Activated CD4-positive, alpha-beta memory T cell treated with anti-CD3 and anti-CD28 coated beads for 36 hours (primary cell): Measurements from ENCODE around the gene C1QTNF4. TPM values are rescaled to one million over a fixed set of nuclear protein-coding genes. Genes with fewer than 3 reads are reported as not detected.
A peak's percentile ranks its signal among the peaks of the same experiment; 100 is the strongest.

Source experiments
- CTCF ChIA-PET: fragments of 350-600 bp; sonication (Branson Sonifier 250); formaldehyde crosslinking; loops from one replicate; lab custom pipeline; 2021; ENCODE audit warnings: antibody characterized with exemption, inconsistent platforms; lab: Charles Lee
- POLR2A ChIA-PET: fragments of 350-600 bp; sonication (Branson Sonifier 250); formaldehyde crosslinking; loops from one replicate; lab custom pipeline; 2021; ENCODE audit warnings: antibody characterized with exemption; lab: Charles Lee
- DNase-seq: peaks from one replicate; pipeline ENCODE4 v3.0.0-alpha.2; 2020
- H3K27ac Mint-ChIP-seq: one replicate; pipeline ENCODE4 v1.8.0; 2021; ENCODE audit warnings: mixed read lengths
- H3K27me3 Mint-ChIP-seq: one replicate; pipeline ENCODE4 v1.8.0; 2021; ENCODE audit warnings: mixed read lengths
- H3K36me3 Mint-ChIP-seq: one replicate; pipeline ENCODE4 v1.8.0; 2021; ENCODE audit warnings: mixed read lengths
- H3K4me1 Mint-ChIP-seq: one replicate; pipeline ENCODE4 v1.8.0; 2021; ENCODE audit warnings: low read depth, mixed read lengths
- H3K4me3 Mint-ChIP-seq: one replicate; pipeline ENCODE4 v1.8.0; 2021; ENCODE audit warnings: mild to moderate bottlenecking, mixed read lengths
- H3K9me3 Mint-ChIP-seq: one replicate; pipeline ENCODE4 v1.8.0; 2021; ENCODE audit warnings: mixed read lengths
- intact Hi-C: fragments of 100-400 bp; cut with micrococcal nuclease; formaldehyde crosslinking; loops from one replicate; pipeline ENCODE4 v1.15.1; 2023
- total RNA-seq, 2 experiments: library from RNA; stranded (reverse); gene quantifications; one replicate each; pipeline ENCODE4 v1.2.3, GENCODE V29; 2021

C1QTNF4 gene
- total RNA-seq, 2 experiments from 2014 or later = not detected

DNA sequence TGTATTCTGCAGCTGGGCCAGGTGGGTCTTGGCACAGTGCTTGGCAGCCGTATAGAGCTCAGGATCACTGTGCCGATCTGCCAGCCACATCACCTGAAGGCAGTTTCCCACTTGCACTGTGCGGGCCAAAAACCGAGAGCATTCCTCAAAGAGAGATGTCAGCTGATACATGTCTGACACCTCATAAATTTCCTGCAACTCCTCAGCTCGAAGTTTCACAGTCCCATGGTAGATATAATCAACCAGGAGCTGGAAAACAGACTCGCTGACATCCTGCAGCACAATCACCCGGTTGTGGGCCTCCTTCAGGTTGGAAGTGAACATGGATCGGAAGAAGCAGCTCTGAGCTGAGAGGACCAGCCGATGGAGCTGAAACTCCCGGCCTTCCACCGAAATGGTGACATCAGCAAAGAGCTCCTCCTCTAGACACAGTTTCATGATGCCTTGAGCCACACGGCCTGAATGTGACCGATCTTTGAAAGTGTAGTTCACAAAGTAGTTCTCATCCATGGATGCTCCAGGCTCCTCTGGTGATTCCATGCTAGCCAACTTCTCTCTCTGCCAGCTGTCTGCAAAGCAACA lies 16.7 kb downstream of the C1QTNF4 start:
- CTCF ChIA-PET = interaction anchor here (1.3 to 2.8 kb wide), 3 partner anchors 22 to 63 kb away, joined by 4 to 9 read pairs (median 4); partner anchors contain the start of gene CELF1
- Mint-ChIP-seq H3K36me3 (peaks cover 41% of the 10 kb centered on the region), H3K27ac (peak overlapping the region; percentile 60)

DNA sequence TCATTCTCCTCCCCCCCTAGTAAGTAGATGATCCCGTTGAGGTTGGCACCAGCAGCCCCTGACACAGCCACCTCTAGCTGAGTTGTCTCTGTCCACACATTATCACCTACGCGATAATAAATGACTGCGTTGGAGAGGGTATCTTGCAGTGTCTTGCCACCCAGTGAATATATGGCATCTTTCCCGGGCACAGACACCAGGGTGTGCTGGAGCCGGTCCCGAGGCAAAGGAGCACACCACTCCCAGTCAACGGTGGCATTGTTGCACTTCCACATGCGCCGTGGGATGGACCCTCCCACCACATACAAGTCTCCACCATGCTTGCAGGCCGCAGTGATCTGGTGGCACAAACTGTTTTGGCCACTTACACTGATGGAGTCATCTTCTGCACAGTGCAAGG lies 20.9 kb downstream of the C1QTNF4 start:
- DNase-seq = no peak
- H3K36me3 Mint-ChIP-seq = peaks cover 31% of the 10 kb centered on the region
- POLR2A ChIA-PET = interaction anchor here (0.9 kb wide), 1 partner anchor 9 kb away, joined by 3 read pairs; no protein-coding TSS in a partner anchor
- H3K27ac Mint-ChIP-seq = no peak overlapping the region
- intact Hi-C loops = no loop called here
- peaks cover 16% of the 10 kb centered on the region for H3K4me1 Mint-ChIP-seq
- H3K27me3 Mint-ChIP-seq = no peaks in the 10 kb centered on the region
- H3K4me3 Mint-ChIP-seq = no peak overlapping the region
- CTCF ChIA-PET = no interaction called here
- H3K9me3 Mint-ChIP-seq = no peaks in the 10 kb centered on the region

More for the DNA sequence above, 16.7 kb downstream of the C1QTNF4 start:
- POLR2A ChIA-PET = interaction anchor here (1.0 to 3.9 kb wide), 3 partner anchors 9 to 271 kb away, joined by 3 to 33 read pairs (median 8); partner anchors contain the start of genes NUP160 and PTPMT1
- DNase-seq = no peak
- no peaks in the 10 kb centered on the region for H3K9me3 Mint-ChIP-seq
- intact Hi-C loops = loop anchor here (1.0 to 5.0 kb wide), 3 partner anchors 24 to 150 kb away; partner anchors contain the start of genes AGBL2, CELF1 and PSMC3
- peak overlapping the region; percentile 94 for H3K4me3 Mint-ChIP-seq
- peaks cover 1% of the 10 kb centered on the region for H3K27me3 Mint-ChIP-seq
- peaks cover 32% of the 10 kb centered on the region for H3K4me1 Mint-ChIP-seq

DNA sequence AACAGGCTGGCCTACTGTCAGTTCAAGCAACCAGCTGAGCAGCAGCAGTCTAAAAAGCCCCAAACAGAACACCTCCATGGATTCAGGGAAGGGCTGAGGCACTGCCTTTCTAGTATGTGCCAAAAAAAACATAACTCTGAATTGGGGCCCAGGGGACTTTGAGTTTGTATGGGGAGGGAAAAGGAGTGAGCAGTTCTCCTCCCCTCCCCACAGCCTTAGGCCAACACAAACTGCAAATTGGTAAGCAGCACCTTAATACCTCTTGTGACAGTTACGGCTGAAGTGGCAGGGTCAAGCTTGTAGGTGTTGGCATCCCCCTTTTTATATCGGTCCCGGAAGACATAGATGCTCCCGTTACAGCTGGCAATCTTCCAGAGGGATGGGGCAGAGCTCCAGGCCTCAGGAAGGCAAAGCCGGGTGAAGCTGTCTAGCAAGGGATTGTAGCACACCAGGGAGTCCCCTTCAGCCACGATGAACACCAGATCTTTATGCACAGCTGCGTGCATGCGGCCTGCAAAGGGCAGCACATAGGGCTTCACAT lies 21.4 kb downstream of the C1QTNF4 start:
- DNase-seq = no peak
- Mint-ChIP-seq H3K4me3 (no peak overlapping the region), H3K4me1 (peaks cover 17% of the 10 kb centered on the region), H3K27ac (no peak overlapping the region), H3K36me3 (peaks cover 31% of the 10 kb centered on the region), H3K27me3 (no peaks in the 10 kb centered on the region), H3K9me3 (no peaks in the 10 kb centered on the region)
- ChIA-PET CTCF (no interaction called here), POLR2A (interaction anchor here (0.9 kb wide), 1 partner anchor 8 kb away, joined by 3 read pairs; no protein-coding TSS in a partner anchor)
- intact Hi-C loops = no loop called here

DNA sequence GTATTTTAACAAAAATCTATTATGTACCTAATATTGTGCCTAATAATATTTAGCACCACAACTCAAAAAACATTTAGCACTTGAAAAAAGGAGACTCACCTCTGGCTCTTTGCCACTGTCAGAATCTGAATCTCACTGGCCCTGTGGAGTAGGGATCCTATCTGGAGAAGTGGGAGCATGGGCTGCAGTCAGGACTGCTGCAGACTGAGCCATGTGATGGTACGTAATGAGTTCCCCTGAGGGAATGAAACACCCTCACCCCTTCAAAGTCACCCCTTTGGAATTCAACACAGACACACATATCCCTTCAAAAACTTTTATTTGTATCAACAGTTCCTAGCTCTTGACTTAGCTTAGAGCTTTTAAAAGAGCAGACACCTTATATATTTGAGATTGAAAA lies 22.3 kb downstream of the C1QTNF4 start:
- Mint-ChIP-seq H3K9me3 (no peaks in the 10 kb centered on the region), H3K4me1 (peaks cover 8% of the 10 kb centered on the region), H3K36me3 (peaks cover 27% of the 10 kb centered on the region), H3K27me3 (no peaks in the 10 kb centered on the region), H3K4me3 (no peak overlapping the region), H3K27ac (no peak overlapping the region)
- intact Hi-C loops = no loop called here
- ChIA-PET POLR2A (interaction anchor here (0.5 kb wide), 1 partner anchor 62 kb away, joined by 4 read pairs; no protein-coding TSS in a partner anchor), CTCF (no interaction called here)
- no peak for DNase-seq

DNA sequence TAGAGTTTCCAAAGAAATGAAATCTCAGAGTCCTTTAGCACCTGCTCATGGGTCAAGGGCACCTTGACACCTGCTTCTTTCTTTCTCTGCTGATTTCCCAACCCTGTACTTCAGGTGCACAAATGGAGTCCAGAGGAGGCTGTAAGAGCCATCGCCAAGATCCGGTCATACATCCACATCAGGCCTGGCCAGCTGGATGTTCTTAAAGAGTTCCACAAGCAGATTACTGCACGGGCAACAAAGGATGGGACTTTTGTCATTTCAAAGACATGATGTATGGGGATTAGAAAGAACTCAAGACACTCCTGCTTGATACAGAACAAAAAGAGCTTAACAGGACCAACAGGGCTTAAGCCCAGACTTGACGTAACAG lies 22.9 kb downstream of the C1QTNF4 start:
- POLR2A ChIA-PET = interaction anchor here (0.5 kb wide), 1 partner anchor 61 kb away, joined by 4 read pairs; no protein-coding TSS in a partner anchor
- H3K27me3 Mint-ChIP-seq = no peaks in the 10 kb centered on the region
- peaks cover 12% of the 10 kb centered on the region for H3K4me1 Mint-ChIP-seq
- no peaks in the 10 kb centered on the region for H3K9me3 Mint-ChIP-seq
- H3K36me3 Mint-ChIP-seq = peaks cover 26% of the 10 kb centered on the region
- CTCF ChIA-PET = no interaction called here
- no peak overlapping the region for H3K27ac Mint-ChIP-seq
- intact Hi-C loops = no loop called here
- H3K4me3 Mint-ChIP-seq = no peak overlapping the region
- no peak for DNase-seq

DNA sequence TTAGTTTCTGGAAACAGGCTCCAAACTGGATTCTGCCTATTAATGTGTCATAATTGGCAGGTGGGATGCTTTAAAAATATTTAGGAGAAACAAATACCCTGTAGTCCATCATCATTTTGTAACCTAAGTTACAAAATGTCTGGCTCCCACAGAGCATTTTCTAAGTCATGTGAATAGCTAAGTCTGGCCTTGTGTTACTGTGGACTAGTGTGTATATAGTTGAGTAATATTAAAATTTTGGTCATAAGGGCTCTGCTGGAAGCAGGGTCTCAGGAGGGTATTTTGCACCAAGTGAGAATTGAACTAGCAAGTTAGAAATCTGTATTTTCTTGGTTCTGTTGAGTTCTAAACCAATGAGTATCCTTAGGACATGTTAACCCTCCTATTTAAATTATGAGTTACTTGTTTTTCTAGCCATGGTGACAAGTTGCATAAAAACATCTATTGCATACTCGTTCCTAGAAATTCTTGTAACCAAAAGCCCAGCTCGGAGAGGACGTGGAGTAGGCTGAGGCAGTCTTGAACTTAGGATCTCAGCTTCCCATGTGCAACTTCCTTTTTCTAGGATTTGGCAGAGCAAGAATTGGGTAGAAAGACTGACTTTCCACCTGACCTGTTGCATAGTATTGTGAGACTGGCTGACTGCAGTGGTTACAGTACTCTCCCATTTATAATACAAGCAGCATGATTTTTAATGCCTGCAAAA lies 23.4 kb downstream of the C1QTNF4 start:
- H3K4me3 Mint-ChIP-seq = no peak overlapping the region
- no peak overlapping the region for H3K27ac Mint-ChIP-seq
- H3K9me3 Mint-ChIP-seq = no peaks in the 10 kb centered on the region
- H3K27me3 Mint-ChIP-seq = no peaks in the 10 kb centered on the region
- POLR2A ChIA-PET = interaction anchor here (0.6 kb wide), 1 partner anchor 74 kb away, joined by 5 read pairs; no protein-coding TSS in a partner anchor
- peaks cover 25% of the 10 kb centered on the region for H3K36me3 Mint-ChIP-seq
- peaks cover 13% of the 10 kb centered on the region for H3K4me1 Mint-ChIP-seq
- CTCF ChIA-PET = interaction anchor here (1.2 kb wide), 1 partner anchor 19 kb away, joined by 4 read pairs; no protein-coding TSS in a partner anchor
- intact Hi-C loops = no loop called here
- no peak for DNase-seq

DNA sequence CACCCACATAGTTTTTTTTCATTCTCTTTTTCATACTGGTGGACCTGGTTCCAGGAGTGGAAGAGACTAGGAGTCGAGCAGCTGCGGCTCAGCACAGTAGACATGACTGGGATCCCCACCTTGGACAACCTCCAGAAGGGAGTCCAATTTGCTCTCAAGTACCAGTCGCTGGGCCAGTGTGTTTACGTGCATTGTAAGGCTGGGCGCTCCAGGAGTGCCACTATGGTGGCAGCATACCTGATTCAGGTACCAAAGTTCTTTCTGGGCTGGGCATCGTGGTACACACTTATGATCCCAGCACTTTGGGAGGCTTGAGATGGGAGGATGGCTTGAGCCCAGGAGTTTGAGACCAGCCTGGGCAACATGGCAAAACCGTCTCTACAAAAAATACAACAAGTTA lies 24.6 kb downstream of the C1QTNF4 start:
- Mint-ChIP-seq H3K4me3 (no peak overlapping the region), H3K36me3 (peaks cover 19% of the 10 kb centered on the region), H3K4me1 (peaks cover 18% of the 10 kb centered on the region), H3K27me3 (no peaks in the 10 kb centered on the region), H3K9me3 (no peaks in the 10 kb centered on the region), H3K27ac (no peak overlapping the region)
- ChIA-PET CTCF (interaction anchor here (1.2 kb wide), 1 partner anchor 18 kb away, joined by 4 read pairs; no protein-coding TSS in a partner anchor), POLR2A (interaction anchor here (1.6 kb wide), 1 partner anchor 8 kb away, joined by 8 read pairs; the partner anchor contains the start of genes KBTBD4 and NDUFS3)
- intact Hi-C loops = no loop called here
- no peak for DNase-seq

DNA sequence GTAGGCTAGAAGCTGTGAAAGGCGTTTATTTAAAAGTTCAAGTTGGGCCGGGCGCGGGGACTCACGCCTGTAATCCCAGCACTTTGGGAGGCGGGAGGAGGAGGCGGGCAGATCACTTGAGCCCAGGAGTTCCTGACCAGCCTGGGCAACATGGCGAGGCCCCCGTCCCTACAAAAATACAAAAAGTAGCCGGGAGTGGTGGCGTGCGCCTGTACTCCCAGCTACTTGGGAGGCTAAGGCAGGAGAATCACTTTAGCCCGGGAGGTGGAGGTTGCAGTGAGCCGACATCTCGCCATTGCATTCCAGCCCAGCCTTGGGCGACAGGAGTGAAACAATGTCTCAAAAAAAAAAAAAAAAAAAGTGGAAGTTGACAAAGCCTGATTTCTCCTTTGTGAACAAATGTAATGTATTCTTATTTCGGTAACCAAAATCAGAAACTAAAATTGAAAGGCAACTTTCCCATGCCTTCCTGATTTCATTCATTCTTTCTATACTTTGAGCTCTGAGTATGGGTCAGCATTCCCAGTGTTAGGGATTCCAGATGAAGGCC lies 28.0 kb downstream of the C1QTNF4 start:
- H3K27me3 Mint-ChIP-seq = no peaks in the 10 kb centered on the region
- H3K4me3 Mint-ChIP-seq = peak overlapping the region; percentile 81
- ChIA-PET POLR2A (interaction anchor here (1.2 to 3.6 kb wide), 6 partner anchors 10 to 149 kb away, joined by 3 to 33 read pairs (median 6); partner anchors contain the start of genes AGBL2, CELF1, KBTBD4 and NDUFS3), CTCF (interaction anchor here (0.6 to 3.1 kb wide), 5 partner anchors 11 to 427 kb away, joined by 3 to 32 read pairs (median 3); partner anchors contain the start of genes CELF1 and SLC39A13)
- intact Hi-C loops = no loop called here
- H3K27ac Mint-ChIP-seq = peak overlapping the region; percentile 62
- no peaks in the 10 kb centered on the region for H3K9me3 Mint-ChIP-seq
- DNase-seq = peak; percentile 23
- H3K36me3 Mint-ChIP-seq = peaks cover 6% of the 10 kb centered on the region
- peaks cover 29% of the 10 kb centered on the region for H3K4me1 Mint-ChIP-seq

DNA sequence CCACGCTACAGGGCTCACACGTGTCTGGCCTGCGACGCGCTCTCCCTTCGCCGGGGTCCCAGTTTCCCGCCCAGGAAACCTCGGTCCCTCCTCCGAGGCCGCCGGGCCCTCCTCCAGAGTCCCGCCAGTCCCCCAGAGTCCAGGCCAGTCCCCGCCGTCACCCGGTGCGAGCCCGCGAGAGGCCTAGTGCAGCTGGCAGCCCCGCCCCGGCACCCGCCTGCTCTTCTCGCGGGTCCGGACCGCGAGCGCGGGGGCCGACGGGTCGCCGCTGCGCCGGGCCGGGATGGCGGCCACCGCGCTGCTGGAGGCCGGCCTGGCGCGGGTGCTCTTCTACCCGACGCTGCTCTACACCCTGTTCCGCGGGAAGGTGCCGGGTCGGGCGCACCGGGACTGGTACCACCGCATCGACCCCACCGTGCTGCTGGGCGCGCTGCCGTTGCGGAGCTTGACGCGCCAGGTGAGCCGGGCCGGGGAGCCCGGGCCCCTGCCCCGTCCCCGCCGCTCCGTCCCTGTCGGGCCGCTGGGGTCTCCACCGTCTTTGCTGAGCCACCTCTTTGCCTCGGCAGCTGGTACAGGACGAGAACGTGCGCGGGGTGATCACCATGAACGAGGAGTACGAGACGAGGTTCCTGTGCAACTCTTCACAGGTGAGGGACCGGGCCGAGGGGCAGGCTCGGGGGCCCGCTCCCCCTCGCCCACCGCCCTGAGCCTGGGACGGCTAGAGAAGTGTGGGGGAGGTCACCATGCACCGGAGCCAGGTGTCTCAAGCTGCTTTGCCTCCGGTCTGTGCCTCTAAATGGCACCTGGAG lies 28.7 kb downstream of the C1QTNF4 start, which contains the start of gene PTPMT1:
PTPMT1 (plus strand) TSS at position 260 of the 809 bp plus-strand sequence; CDS start at position 284, 24 bp downstream.
- H3K9me3 Mint-ChIP-seq = no peaks in the 10 kb centered on the region
- peak; percentile 80 for DNase-seq
- H3K4me3 Mint-ChIP-seq = peak within 1 kb of the TSS; percentile 81
- intact Hi-C loops = loop anchor here (1.0 kb wide), 1 partner anchor 12 kb away; the partner anchor contains the start of gene CELF1
- ChIA-PET CTCF (interaction anchor here (1.0 to 3.1 kb wide), 6 partner anchors 10 to 192 kb away, joined by 3 to 32 read pairs (median 3); partner anchors contain the start of genes CELF1 and SLC39A13), POLR2A (interaction anchor here (1.0 to 3.6 kb wide), 7 partner anchors 9 to 201 kb away, joined by 3 to 33 read pairs (median 4); partner anchors contain the start of genes AGBL2, CELF1, FNBP4 and KBTBD4)
- H3K36me3 Mint-ChIP-seq = peaks cover 6% of the 10 kb centered on the region
- peak within 1 kb of the TSS; percentile 72 for H3K27ac Mint-ChIP-seq
- no peaks in the 10 kb centered on the region for H3K27me3 Mint-ChIP-seq
- peaks cover 29% of the 10 kb centered on the region for H3K4me1 Mint-ChIP-seq

DNA sequence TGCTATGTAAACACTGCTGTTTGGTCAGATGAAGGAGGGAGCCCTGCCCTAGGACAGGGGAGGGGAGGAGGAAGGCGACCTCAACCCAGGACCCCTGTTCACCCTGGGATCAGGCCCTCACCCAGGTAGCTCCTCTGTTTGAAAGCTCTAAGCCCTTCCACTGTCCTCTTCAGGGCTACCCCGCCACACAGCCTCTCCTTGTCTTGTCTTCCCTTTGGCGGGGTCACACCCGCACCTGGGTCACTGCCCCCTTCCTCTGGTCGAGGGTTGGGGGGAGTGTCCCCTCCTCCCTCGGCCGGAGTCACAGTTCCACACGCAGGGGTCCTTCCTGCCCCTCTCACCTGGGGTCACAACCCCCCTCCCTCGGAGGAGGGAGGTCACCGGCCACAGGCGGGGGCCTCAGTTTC lies 29.3 kb downstream of the C1QTNF4 start:
- ChIA-PET CTCF (interaction anchor here (0.8 to 3.1 kb wide), 6 partner anchors 10 to 191 kb away, joined by 3 to 32 read pairs (median 4); partner anchors contain the start of genes CELF1 and SLC39A13), POLR2A (interaction anchor here (0.7 to 3.6 kb wide), 7 partner anchors 8 to 202 kb away, joined by 3 to 33 read pairs (median 4); partner anchors contain the start of genes AGBL2, CELF1, FNBP4 and KBTBD4)
- Mint-ChIP-seq H3K9me3 (no peaks in the 10 kb centered on the region), H3K27ac (peak overlapping the region; percentile 72), H3K4me3 (peak overlapping the region; percentile 76), H3K4me1 (peaks cover 29% of the 10 kb centered on the region), H3K36me3 (peaks cover 4% of the 10 kb centered on the region), H3K27me3 (no peaks in the 10 kb centered on the region)
- intact Hi-C loops = loop anchor here (1.0 kb wide), 1 partner anchor 12 kb away; the partner anchor contains the start of gene CELF1
- DNase-seq = no peak
